ACHN (cell line): ENCODE data around the gene FPR3.

Source experiments
- DNase-seq: peaks from one replicate; pipeline ENCODE4 v3.0.0-alpha.2; 2015
- in situ Hi-C: cut with HindIII; loops from 2 replicates; pipeline ENCODE4 v1.10.0; 2017; ENCODE audit warnings: low sequenced_read_pairs, low pct_ligation_motif_present, low pct_unique_long_range_greater_than_20kb

Gene FPR3

GRCh38 chr19:51780270-51780669 lies 14.7 kb upstream of the FPR3 start:
- in situ Hi-C loops: no loop called here
- DNase-seq: no peak

GRCh38 chr19:51781999-51782398 lies 13.0 kb upstream of the FPR3 start:
- DNase-seq: no peak
- in situ Hi-C loops: no loop called here

GRCh38 chr19:51783372-51783771 lies 11.6 kb upstream of the FPR3 start:
- peak; percentile 13 for DNase-seq
- in situ Hi-C loops: no loop called here

GRCh38 chr19:51784109-51784785 lies 10.7 kb upstream of the FPR3 start:
- no peak for DNase-seq
- in situ Hi-C loops: no loop called here

- in situ Hi-C loops: no loop called here
- peak; percentile 3 for DNase-seq
Measured at GRCh38 chr19:51784922-51785690, 9.9 kb upstream of the FPR3 start.

GRCh38 chr19:51786646-51787494 lies 8.1 kb upstream of the FPR3 start:
- DNase-seq: no peak
- in situ Hi-C loops: no loop called here

GRCh38 chr19:51788029-51788428 lies 6.9 kb upstream of the FPR3 start:
- in situ Hi-C loops: no loop called here

GRCh38 chr19:51789061-51789795 lies 5.7 kb upstream of the FPR3 start:
- DNase-seq: no peak

More at GRCh38 chr19:51788029-51788428, 6.9 kb upstream of the FPR3 start:
- no peak for DNase-seq

GRCh38 chr19:51792932-51793331 lies 2.0 kb upstream of the FPR3 start:
- DNase-seq: no peak
- in situ Hi-C loops: no loop called here

More at GRCh38 chr19:51789061-51789795, 5.7 kb upstream of the FPR3 start:
- in situ Hi-C loops: no loop called here

- in situ Hi-C loops: no loop called here
- no peak for DNase-seq
Measured at GRCh38 chr19:51793994-51794393, 963 bp upstream of the FPR3 start.

- no peak for DNase-seq
- in situ Hi-C loops: no loop called here
Measured at GRCh38 chr19:51796195-51796679, 1.3 kb downstream of the FPR3 start.

- in situ Hi-C loops: no loop called here
- no peak for DNase-seq
Measured at GRCh38 chr19:51797480-51797879, 2.5 kb downstream of the FPR3 start.

- in situ Hi-C loops: no loop called here
- DNase-seq: no peak
Measured at GRCh38 chr19:51798062-51798461, 3.1 kb downstream of the FPR3 start.

- peak; percentile 29 for DNase-seq
- in situ Hi-C loops: no loop called here
Measured at GRCh38 chr19:51799034-51799773, 4.2 kb downstream of the FPR3 start.

GRCh38 chr19:51799774-51800472 lies 5.0 kb downstream of the FPR3 start:
- no peak for DNase-seq
- in situ Hi-C loops: no loop called here

GRCh38 chr19:51800473-51801244 lies 5.7 kb downstream of the FPR3 start:
- DNase-seq: no peak
- in situ Hi-C loops: no loop called here

- DNase-seq: no peak
- in situ Hi-C loops: no loop called here
Measured at GRCh38 chr19:51802775-51803174, 7.8 kb downstream of the FPR3 start.
